Coronary artery (tissue), 2 donors: Measurements from ENCODE around the gene VPS13D.

Experiments
- DNase-seq: peaks from one replicate; pipeline ENCODE4 v3.0.0-alpha.2; 2017; ENCODE audit warnings: low spot score
- H3K27ac ChIP-seq, 2 donors: fragments of 200-600 bp; sonication (generic); one replicate each; pipeline ENCODE4 v1.5.1; 2016 to 2019
- H3K4me3 ChIP-seq: fragments of 200-600 bp; sonication (generic); 2 replicates; pipeline ENCODE4 v1.5.1; 2016; ENCODE audit warnings: mild to moderate bottlenecking, moderate library complexity
- TF ChIP-seq, protein P1 (sequence below): fragments of 200-600 bp; sonication (generic); IDR thresholded peaks from one replicate; pipeline ENCODE4 v1.5.1; 2019; ENCODE audit warnings: antibody characterized with exemption

VPS13D gene

DNA sequence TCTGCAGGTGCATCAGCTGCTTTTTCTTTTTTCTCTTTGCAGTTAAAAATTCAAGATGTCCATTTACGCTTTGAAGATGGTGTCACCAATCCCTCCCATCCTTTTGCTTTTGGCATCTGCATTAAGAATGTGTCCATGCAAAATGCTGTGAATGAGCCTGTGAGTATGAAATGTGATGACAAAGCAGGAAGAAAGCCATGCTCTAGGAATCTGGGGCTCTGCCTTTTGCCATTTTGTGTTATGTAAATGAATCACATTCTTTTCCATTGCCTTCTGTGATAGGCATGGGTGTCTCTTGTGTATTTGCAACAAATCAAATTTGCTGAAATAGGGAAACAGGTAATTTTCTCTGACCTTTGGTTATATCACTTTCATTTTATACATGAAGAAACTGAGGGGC, 19.4 kb downstream of the VPS13D start:
- Histone ChIP-seq H3K27ac (no peak overlapping the region), H3K4me3 (no peak overlapping the region)
- DNase-seq, result no peak
- TF ChIP-seq, protein P1, sequence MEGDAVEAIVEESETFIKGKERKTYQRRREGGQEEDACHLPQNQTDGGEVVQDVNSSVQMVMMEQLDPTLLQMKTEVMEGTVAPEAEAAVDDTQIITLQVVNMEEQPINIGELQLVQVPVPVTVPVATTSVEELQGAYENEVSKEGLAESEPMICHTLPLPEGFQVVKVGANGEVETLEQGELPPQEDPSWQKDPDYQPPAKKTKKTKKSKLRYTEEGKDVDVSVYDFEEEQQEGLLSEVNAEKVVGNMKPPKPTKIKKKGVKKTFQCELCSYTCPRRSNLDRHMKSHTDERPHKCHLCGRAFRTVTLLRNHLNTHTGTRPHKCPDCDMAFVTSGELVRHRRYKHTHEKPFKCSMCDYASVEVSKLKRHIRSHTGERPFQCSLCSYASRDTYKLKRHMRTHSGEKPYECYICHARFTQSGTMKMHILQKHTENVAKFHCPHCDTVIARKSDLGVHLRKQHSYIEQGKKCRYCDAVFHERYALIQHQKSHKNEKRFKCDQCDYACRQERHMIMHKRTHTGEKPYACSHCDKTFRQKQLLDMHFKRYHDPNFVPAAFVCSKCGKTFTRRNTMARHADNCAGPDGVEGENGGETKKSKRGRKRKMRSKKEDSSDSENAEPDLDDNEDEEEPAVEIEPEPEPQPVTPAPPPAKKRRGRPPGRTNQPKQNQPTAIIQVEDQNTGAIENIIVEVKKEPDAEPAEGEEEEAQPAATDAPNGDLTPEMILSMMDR, result no peak

DNA sequence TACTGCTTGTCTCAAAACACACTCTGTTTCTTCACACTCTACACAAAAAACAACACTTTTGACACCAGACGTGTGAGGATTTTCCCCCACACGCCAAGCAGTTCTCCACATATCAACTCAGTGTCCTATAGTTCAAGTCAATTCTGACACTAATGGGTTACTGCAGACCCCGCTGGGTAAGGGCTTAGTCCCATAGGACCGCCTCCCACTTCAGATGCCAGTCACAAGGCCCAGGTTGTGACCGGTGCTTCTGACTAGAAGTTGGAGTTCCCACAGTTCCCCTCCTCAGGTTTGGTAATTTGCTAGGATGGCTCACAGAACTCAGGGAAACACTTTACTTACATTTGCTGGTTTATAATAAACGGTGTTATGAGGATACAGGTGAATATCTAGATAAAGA, 19.9 kb downstream of the VPS13D start:
- H3K4me3 ChIP-seq, result no peak overlapping the region
- no peak overlapping the region for H3K27ac ChIP-seq
- TF ChIP-seq, protein P1, result no peak
- no peak for DNase-seq

DNA sequence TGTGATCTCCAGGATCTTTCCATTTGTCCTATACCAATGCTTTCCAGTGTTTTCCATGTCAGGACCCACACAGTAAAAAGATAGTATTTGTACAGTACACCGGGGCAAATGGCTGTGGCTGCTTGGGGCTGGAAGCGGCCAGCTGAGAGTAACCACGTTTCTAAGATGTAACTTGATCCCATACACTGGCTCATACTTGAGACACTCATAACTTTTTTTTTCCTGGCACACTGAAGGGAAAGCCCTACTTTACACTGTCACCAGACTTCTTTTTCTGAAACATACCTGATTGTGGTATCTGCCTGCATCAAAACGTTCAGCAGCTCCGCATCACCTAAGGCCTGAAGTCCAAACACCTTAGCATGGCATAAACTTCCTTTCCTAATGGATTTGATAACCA, 21.6 kb downstream of the VPS13D start:
- TF ChIP-seq, protein P1, result no peak
- no peak overlapping the region for H3K27ac ChIP-seq
- no peak overlapping the region for H3K4me3 ChIP-seq
- no peak for DNase-seq

DNA sequence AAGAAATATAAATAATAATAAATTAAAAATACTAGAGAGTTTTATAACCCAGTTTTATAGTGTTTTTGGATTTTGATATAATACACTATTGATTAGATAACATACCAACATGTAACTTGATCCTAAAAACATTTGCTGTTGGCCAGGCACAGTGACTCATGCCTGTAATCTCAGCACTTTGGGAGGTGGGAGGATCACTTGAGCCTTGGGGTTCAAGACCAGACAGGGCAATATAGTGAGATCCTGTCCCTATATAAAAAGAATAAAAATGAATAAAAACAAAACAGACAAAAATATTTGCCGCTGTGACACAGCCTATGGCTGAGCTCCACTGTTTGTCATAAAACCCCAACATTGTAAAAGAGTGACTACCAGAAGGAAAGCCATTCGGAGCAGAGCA, 26.1 kb downstream of the VPS13D start:
- DNase-seq, result no peak
- TF ChIP-seq, protein P1, result no peak
- Histone ChIP-seq H3K27ac (no peak overlapping the region), H3K4me3 (no peak overlapping the region)

DNA sequence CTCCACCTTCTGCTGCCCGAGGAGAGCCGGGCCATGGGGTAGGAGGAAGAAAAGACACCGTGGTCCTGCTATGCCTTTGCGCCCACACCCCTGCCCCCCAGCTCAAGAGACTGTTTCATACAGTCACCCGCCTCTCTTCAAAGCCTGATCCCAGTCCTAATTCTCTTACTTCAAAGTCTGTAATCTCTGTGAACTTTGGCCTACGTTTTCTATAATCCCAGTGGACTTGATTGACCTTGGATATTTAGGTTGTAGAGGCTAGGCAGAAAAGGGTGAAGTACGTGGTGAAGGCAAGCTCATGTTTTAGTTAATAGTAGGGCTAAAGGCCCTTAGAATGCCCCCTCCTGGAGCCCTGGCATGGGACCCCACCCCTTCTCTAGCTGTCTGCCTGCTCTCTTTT, 28.4 kb downstream of the VPS13D start:
- Histone ChIP-seq H3K4me3 (no peak overlapping the region), H3K27ac (no peak overlapping the region)
- TF ChIP-seq, protein P1, result no peak
- DNase-seq, result no peak

DNA sequence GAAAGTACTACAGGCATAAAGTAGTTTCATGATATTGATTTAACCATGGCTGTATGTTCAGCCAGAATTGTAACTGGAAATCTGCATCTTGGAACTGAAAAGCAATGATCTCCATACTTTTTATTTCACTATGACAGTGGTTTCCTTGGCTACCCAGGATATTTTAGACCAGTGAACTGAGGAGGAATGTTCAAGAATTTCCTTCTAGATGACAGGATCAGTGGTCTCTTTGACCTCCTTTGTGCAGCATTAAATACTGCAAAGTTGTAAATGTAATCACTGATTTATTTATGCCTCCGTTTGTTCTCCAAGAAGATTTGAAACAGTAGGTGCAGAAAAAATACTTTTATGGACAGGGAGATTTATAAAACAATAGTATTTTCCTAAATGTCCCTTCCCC, 39.5 kb downstream of the VPS13D start:
- no peak for DNase-seq
- TF ChIP-seq, protein P1, result no peak
- H3K4me3 ChIP-seq, result no peak overlapping the region
- H3K27ac ChIP-seq, result no peak overlapping the region

DNA sequence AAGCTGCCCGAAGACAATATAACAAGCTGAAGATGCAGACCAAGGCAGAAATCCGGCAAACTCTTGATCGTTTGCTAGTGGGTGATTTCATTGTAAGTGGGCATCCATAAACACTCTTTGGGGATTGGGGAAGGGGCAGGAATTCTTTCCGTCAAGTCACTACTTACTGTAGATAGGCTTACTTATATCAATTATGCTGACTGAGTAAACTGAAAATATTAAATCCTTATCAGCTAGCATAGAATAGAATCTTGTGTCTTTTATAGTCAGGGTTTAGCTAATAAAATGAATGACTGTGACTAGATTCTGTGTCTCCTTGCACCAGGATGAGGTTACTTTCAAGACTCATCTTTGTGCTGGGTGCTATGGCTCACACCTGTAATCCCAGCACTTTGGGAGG, 41.2 kb downstream of the VPS13D start:
- TF ChIP-seq, protein P1, result no peak
- no peak for DNase-seq
- Histone ChIP-seq H3K27ac (no peak overlapping the region), H3K4me3 (no peak overlapping the region)
